ENCODE measurements around the gene EEPD1. TPM values are rescaled to one million over a fixed set of nuclear protein-coding genes. Genes with fewer than 3 reads are reported as not detected.

EEPD1 gene
- total RNA-seq, 1 experiment from 2014 or later = 5.0 TPM

- Histone ChIP-seq H4K5ac (ENCODE audit: insufficient read length, low read depth, low read length) (no peak overlapping the region), H2BK20ac (ENCODE audit: low read depth, low read length, poor library complexity, severe bottlenecking) (no peak overlapping the region), H3K27me3 (ENCODE audit: insufficient read depth, low read length) (no peaks in the 10 kb centered on the region), H3K56ac (ENCODE audit: insufficient read length, low read depth, low read length) (no peak overlapping the region), H3T11ph (ENCODE audit: low read length) (no peak overlapping the region), H3K18ac (ENCODE audit: insufficient read length, low read depth, low read length) (no peak overlapping the region), H4K91ac (ENCODE audit: insufficient read length, low read depth, low read length) (no peak overlapping the region), H3K4me1 (ENCODE audit: insufficient read depth, low read length) (peaks cover 9% of the 10 kb centered on the region), H3K79me2 (ENCODE audit: insufficient read depth, low read length) (no peaks in the 10 kb centered on the region), H2AFZ (ENCODE audit: low read length) (no peak overlapping the region), H3K4ac (ENCODE audit: low read depth, low read length) (no peak overlapping the region), H3K23me2 (ENCODE audit: insufficient read length, low read depth, low read length, poor library complexity, severe bottlenecking) (no peaks in the 10 kb centered on the region), H3K27ac (ENCODE audit: insufficient read length, low read depth, low read length) (no peak overlapping the region), H2BK120ac (ENCODE audit: low read depth, low read length, poor library complexity, severe bottlenecking) (no peak overlapping the region), H3K9ac (ENCODE audit: extremely low read depth, insufficient read length, low read length) (no peak overlapping the region), H2BK12ac (ENCODE audit: insufficient read length, low read depth, low read length) (no peak overlapping the region), H4K8ac (replicated peaks; ENCODE audit: insufficient read length, low read depth, low read length) (no peak overlapping the region), H3K4me2 (ENCODE audit: insufficient read depth, insufficient read length, low read length) (no peak overlapping the region), H3K9me3 (ENCODE audit: control insufficient read depth, low read depth, low read length) (no peaks in the 10 kb centered on the region), H3K79me1 (ENCODE audit: insufficient read depth, low read depth, low read length, poor library complexity, severe bottlenecking) (no peaks in the 10 kb centered on the region), H2BK15ac (ENCODE audit: low read depth, low read length) (no peak overlapping the region), H4K20me1 (ENCODE audit: control insufficient read depth, insufficient read depth, insufficient read length) (no peaks in the 10 kb centered on the region), H2BK5ac (ENCODE audit: insufficient read length, low read length) (no peak overlapping the region), H3K14ac (ENCODE audit: insufficient read depth, low read length) (no peak overlapping the region), H3K23ac (ENCODE audit: insufficient read length, low read depth, low read length) (no peak overlapping the region), H2AK5ac (ENCODE audit: insufficient read length, low read length) (no peak overlapping the region)
- no CpG with 5 or more reads among the region's 19 CpGs for WGBS (ENCODE audit: extremely low coverage, insufficient read length, low lambda C conversion rate)
- peaks cover 50 to 54% of the 10 kb centered on the region in 2 experiments for H3K4me1 Mint-ChIP-seq
- no peaks in the 10 kb centered on the region for H3K9me3 Mint-ChIP-seq
- H3K36me3 Mint-ChIP-seq (ENCODE audit: insufficient read depth in 1 of 3, low read depth in 3 of 3) = peaks cover 7 to 22% (median 21%) of the 10 kb centered on the region in 3 experiments
- DNase-seq = no peak
- H3K4me3 Mint-ChIP-seq = no peak overlapping the region
- H3K27ac Mint-ChIP-seq = peak overlapping the region; percentile 72 to 95 (median 74); a peak in 5 of 7 replicates
- H3K27me3 Mint-ChIP-seq (ENCODE audit: low read depth) = no peaks in the 10 kb centered on the region; the same call in 1 of the 2 replicates
- TF ChIP-seq, protein P1, sequence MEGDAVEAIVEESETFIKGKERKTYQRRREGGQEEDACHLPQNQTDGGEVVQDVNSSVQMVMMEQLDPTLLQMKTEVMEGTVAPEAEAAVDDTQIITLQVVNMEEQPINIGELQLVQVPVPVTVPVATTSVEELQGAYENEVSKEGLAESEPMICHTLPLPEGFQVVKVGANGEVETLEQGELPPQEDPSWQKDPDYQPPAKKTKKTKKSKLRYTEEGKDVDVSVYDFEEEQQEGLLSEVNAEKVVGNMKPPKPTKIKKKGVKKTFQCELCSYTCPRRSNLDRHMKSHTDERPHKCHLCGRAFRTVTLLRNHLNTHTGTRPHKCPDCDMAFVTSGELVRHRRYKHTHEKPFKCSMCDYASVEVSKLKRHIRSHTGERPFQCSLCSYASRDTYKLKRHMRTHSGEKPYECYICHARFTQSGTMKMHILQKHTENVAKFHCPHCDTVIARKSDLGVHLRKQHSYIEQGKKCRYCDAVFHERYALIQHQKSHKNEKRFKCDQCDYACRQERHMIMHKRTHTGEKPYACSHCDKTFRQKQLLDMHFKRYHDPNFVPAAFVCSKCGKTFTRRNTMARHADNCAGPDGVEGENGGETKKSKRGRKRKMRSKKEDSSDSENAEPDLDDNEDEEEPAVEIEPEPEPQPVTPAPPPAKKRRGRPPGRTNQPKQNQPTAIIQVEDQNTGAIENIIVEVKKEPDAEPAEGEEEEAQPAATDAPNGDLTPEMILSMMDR (conservative IDR thresholded peaks at IDR 0.05) = no peak
Measured at GRCh38 chr7:36287371-36288241, 134.6 kb downstream of the EEPD1 start.

Data from H9 (cell line).